Panc1 (cell line): ENCODE results near the gene NMRK1. TPM values are rescaled to one million over a fixed set of nuclear protein-coding genes. Genes with fewer than 3 reads are reported as not detected.

Source experiments
- ATAC-seq: fragments of 200-7000 bp; cut with Tn5 transposase; 2 replicates; pipeline ENCODE4 v1.9.1; 2020; ENCODE audit warnings: mild to moderate bottlenecking, moderate library complexity
- BruUV-seq: library from RNA; stranded (reverse); fragments of 400-500 nt; replicated peaks from 2 replicates; lab custom pipeline; 2021; lab: Mats Ljungman, UMichigan
- CTCF ChIA-PET: fragments of 300-600 bp; sonication (Branson Sonifier 250); formaldehyde crosslinking; loops from one replicate; lab custom pipeline; 2022; ENCODE audit warnings: antibody characterized with exemption; lab: Charles Lee
- POLR2A ChIA-PET: fragments of 300-600 bp; sonication (Branson Sonifier 250); formaldehyde crosslinking; loops from one replicate; lab custom pipeline; 2022; ENCODE audit warnings: antibody characterized with exemption; lab: Charles Lee
- DNase-seq: peaks from one replicate; pipeline ENCODE4 v3.0.0-alpha.2; 2010; ENCODE audit warnings: low read depth, low spot score
- H3K27ac ChIP-seq: 2 replicates; pipeline ENCODE4 v1.5.1; 2011; ENCODE audit warnings: mild to moderate bottlenecking, low read length, inconsistent platforms
- H3K27me3 ChIP-seq: fragments of 200-500 bp; sonication (Bioruptor generic); 2 replicates; pipeline ENCODE4 v1.6.0; 2014; ENCODE audit warnings: low read length, inconsistent platforms; ENCODE audit not compliant: control insufficient read depth, insufficient read depth
- H3K36me3 ChIP-seq: fragments of 200-500 bp; sonication (Bioruptor generic); 2 replicates; pipeline ENCODE4 v1.5.1; 2014; ENCODE audit warnings: inconsistent platforms, mild to moderate bottlenecking, low read length, moderate library complexity; ENCODE audit not compliant: control insufficient read depth, insufficient read depth
- H3K4me1 ChIP-seq: 2 replicates; pipeline ENCODE4 v1.5.1; 2011; ENCODE audit warnings: inconsistent platforms, mild to moderate bottlenecking, low read length, moderate library complexity; ENCODE audit not compliant: control insufficient read depth, insufficient read depth
- H3K4me3 ChIP-seq, 2 experiments: 2 replicates each; pipeline ENCODE4 v1.5.1; 2011 to 2012; ENCODE audit warnings: low read depth in 2 of 2, low read length in 2 of 2, mild to moderate bottlenecking in 2 of 2, inconsistent platforms in 1 of 2, moderate library complexity in 1 of 2
- H3K9me3 ChIP-seq: fragments of 200-500 bp; sonication (Bioruptor generic); 2 replicates; pipeline ENCODE4 v1.5.1; 2014; ENCODE audit warnings: low read depth, mild to moderate bottlenecking, inconsistent platforms, low read length, moderate library complexity; ENCODE audit not compliant: control insufficient read depth, insufficient read depth
- POLR2AphosphoS5 ChIP-seq: IDR thresholded peaks from 2 replicates; pipeline ENCODE4 v1.6.1; 2012; ENCODE audit warnings: mild to moderate bottlenecking, low read depth, low read length, moderate library complexity
- SIN3A ChIP-seq: IDR thresholded peaks from 2 replicates; pipeline ENCODE4 v1.6.1; 2012; ENCODE audit warnings: low read depth, mild to moderate bottlenecking, low read length, moderate library complexity, borderline replicate concordance; ENCODE audit not compliant: insufficient read depth
- TCF7L2 ChIP-seq: IDR thresholded peaks from 2 replicates; pipeline ENCODE4 v1.6.1; 2011; ENCODE audit warnings: mild to moderate bottlenecking, low read depth, low read length, inconsistent platforms
- in situ Hi-C: cut with HindIII; loops from 2 replicates; pipeline ENCODE4 v1.10.0; 2016; ENCODE audit warnings: low sequenced_read_pairs, low pct_unique_long_range_greater_than_20kb
- intact Hi-C: fragments of 100-400 bp; cut with micrococcal nuclease; formaldehyde crosslinking; loops from one replicate; pipeline ENCODE4 v1.10.0; 2022; ENCODE audit not compliant: unreplicated experiment
- total RNA-seq: library from RNA; stranded (reverse); gene quantifications from one replicate; pipeline ENCODE4 v1.2.1, GENCODE V29; 2021; ENCODE audit not compliant: unreplicated experiment
- TF ChIP-seq, protein P1 (sequence below), 2 experiments: IDR thresholded peaks; 2 replicates each; pipeline ENCODE4 v1.6.1; 2011 to 2012; ENCODE audit warnings: low read depth in 2 of 2, control low read depth in 1 of 2, low read length in 1 of 2, mild to moderate bottlenecking in 1 of 2, moderate library complexity in 1 of 2; ENCODE audit not compliant: insufficient read depth in 1 of 2
- TF ChIP-seq, protein P2 (sequence below): fragments of 450-650 bp; IDR thresholded peaks from 2 replicates; pipeline ENCODE4 v1.5.1; 2017; ENCODE audit warnings: mild to moderate bottlenecking

The NMRK1 gene
- total RNA-seq, 1 experiment from 2014 or later: 16.0 TPM

DNA sequence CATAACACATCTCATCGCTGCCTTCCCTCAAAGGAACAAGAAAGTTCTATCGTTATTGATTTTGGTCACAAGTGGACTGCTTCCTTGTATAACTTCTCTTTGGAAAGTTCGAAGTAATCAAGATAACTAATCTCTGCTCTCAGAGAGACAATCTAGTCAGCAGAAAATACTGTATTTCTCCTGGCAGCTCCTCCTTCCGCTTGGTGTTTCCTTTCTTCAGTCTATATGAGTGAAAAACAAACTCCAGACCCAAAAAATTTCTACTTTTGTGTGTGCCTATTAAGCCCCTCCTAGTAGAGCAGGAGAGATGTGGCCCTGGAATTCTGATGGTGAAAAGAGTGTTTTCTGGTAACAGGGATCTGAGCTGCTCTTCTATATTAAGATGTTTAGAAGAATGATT lies 24.8 kb upstream of the NMRK1 start:
- Histone ChIP-seq H3K9me3 (no peaks in the 10 kb centered on the region), H3K36me3 (no peaks in the 10 kb centered on the region), H3K4me1 (no peaks in the 10 kb centered on the region), H3K27ac (no peak overlapping the region), H3K4me3 (no peak overlapping the region), H3K27me3 (no peaks in the 10 kb centered on the region)
- BruUV-seq: no TSS peak
- intact Hi-C loops: no loop called here
- in situ Hi-C loops: no loop called here
- no peak for DNase-seq
- ATAC-seq: no peak
- CTCF ChIA-PET: no interaction called here
- POLR2A ChIA-PET: no interaction called here
- no peak for TF ChIP-seq TCF7L2

- POLR2A ChIA-PET: no interaction called here
- no peaks in the 10 kb centered on the region for H3K9me3 ChIP-seq
- in situ Hi-C loops (no loop called here), intact Hi-C loops (no loop called here)
- no TSS peak for BruUV-seq
- H3K27ac ChIP-seq: no peak overlapping the region
- H3K4me1 ChIP-seq: no peaks in the 10 kb centered on the region
- H3K4me3 ChIP-seq: no peak overlapping the region
- H3K36me3 ChIP-seq: no peaks in the 10 kb centered on the region
- ATAC-seq (no peak), DNase-seq (no peak)
- CTCF ChIA-PET: no interaction called here
- no peaks in the 10 kb centered on the region for H3K27me3 ChIP-seq
- TF ChIP-seq POLR2AphosphoS5: no peak
Observed at GRCh38 chr9:75111019-75111622, 23.2 kb upstream of the NMRK1 start.

GRCh38 chr9:75109210-75109839 lies 21.4 kb upstream of the NMRK1 start:
- no peak overlapping the region for H3K27ac ChIP-seq
- H3K4me3 ChIP-seq: no peak overlapping the region
- intact Hi-C loops: no loop called here
- no peaks in the 10 kb centered on the region for H3K4me1 ChIP-seq
- BruUV-seq: no TSS peak
- POLR2A ChIA-PET: no interaction called here
- no peak for DNase-seq
- CTCF ChIA-PET: no interaction called here
- ATAC-seq: no peak
- H3K9me3 ChIP-seq: no peaks in the 10 kb centered on the region
- TF ChIP-seq, protein P1, sequence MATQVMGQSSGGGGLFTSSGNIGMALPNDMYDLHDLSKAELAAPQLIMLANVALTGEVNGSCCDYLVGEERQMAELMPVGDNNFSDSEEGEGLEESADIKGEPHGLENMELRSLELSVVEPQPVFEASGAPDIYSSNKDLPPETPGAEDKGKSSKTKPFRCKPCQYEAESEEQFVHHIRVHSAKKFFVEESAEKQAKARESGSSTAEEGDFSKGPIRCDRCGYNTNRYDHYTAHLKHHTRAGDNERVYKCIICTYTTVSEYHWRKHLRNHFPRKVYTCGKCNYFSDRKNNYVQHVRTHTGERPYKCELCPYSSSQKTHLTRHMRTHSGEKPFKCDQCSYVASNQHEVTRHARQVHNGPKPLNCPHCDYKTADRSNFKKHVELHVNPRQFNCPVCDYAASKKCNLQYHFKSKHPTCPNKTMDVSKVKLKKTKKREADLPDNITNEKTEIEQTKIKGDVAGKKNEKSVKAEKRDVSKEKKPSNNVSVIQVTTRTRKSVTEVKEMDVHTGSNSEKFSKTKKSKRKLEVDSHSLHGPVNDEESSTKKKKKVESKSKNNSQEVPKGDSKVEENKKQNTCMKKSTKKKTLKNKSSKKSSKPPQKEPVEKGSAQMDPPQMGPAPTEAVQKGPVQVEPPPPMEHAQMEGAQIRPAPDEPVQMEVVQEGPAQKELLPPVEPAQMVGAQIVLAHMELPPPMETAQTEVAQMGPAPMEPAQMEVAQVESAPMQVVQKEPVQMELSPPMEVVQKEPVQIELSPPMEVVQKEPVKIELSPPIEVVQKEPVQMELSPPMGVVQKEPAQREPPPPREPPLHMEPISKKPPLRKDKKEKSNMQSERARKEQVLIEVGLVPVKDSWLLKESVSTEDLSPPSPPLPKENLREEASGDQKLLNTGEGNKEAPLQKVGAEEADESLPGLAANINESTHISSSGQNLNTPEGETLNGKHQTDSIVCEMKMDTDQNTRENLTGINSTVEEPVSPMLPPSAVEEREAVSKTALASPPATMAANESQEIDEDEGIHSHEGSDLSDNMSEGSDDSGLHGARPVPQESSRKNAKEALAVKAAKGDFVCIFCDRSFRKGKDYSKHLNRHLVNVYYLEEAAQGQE (IDR thresholded peaks at IDR 0.05; ENCODE audit: insufficient read depth in 1 of 2, low read depth in 2 of 2, low read length in 1 of 2): no peak
- no peak for TF ChIP-seq POLR2AphosphoS5
- TF ChIP-seq TCF7L2: no peak
- no peak for TF ChIP-seq SIN3A
- TF ChIP-seq, protein P2, sequence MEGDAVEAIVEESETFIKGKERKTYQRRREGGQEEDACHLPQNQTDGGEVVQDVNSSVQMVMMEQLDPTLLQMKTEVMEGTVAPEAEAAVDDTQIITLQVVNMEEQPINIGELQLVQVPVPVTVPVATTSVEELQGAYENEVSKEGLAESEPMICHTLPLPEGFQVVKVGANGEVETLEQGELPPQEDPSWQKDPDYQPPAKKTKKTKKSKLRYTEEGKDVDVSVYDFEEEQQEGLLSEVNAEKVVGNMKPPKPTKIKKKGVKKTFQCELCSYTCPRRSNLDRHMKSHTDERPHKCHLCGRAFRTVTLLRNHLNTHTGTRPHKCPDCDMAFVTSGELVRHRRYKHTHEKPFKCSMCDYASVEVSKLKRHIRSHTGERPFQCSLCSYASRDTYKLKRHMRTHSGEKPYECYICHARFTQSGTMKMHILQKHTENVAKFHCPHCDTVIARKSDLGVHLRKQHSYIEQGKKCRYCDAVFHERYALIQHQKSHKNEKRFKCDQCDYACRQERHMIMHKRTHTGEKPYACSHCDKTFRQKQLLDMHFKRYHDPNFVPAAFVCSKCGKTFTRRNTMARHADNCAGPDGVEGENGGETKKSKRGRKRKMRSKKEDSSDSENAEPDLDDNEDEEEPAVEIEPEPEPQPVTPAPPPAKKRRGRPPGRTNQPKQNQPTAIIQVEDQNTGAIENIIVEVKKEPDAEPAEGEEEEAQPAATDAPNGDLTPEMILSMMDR: no peak
- in situ Hi-C loops: no loop called here
- H3K27me3 ChIP-seq: no peaks in the 10 kb centered on the region
- H3K36me3 ChIP-seq: no peaks in the 10 kb centered on the region
